HG02763 (cell line): ENCODE measurements around the gene LLGL2.
"Not testable (repeated sequence)": the region's sequence is repeated elsewhere in the genome, so short reads cannot be mapped to it uniquely, and the experiment has no call there.

ENCODE experiments used
- ATAC-seq: cut with Tn5 transposase; IDR thresholded peaks from one replicate; pipeline ENCODE4 v1.9.1; 2021; ENCODE audit warnings: mild to moderate bottlenecking, moderate library complexity; ENCODE audit not compliant: unreplicated experiment

Gene LLGL2

GRCh38 chr17:75568412-75569255 lies 43.1 kb downstream of the LLGL2 start:
- no peak for ATAC-seq

- ATAC-seq, result no peak
Observed at GRCh38 chr17:75570034-75570676, 44.7 kb downstream of the LLGL2 start.

- no peak for ATAC-seq
Observed at GRCh38 chr17:75570772-75571171, 45.3 kb downstream of the LLGL2 start.

- ATAC-seq, result no peak
Observed at GRCh38 chr17:75571197-75571884, 45.8 kb downstream of the LLGL2 start.

GRCh38 chr17:75571885-75572215 lies 46.4 kb downstream of the LLGL2 start:
- ATAC-seq, result no peak

- ATAC-seq, result no peak
Observed at GRCh38 chr17:75572713-75573539, 47.4 kb downstream of the LLGL2 start.

- no peak for ATAC-seq
Observed at GRCh38 chr17:75573540-75573957, 48.1 kb downstream of the LLGL2 start.

- no peak for ATAC-seq
Observed at GRCh38 chr17:75573994-75574393, 48.5 kb downstream of the LLGL2 start.

- no peak for ATAC-seq
Observed at GRCh38 chr17:75574404-75575036, 49.0 kb downstream of the LLGL2 start.

GRCh38 chr17:75575197-75575596 lies 49.7 kb downstream of the LLGL2 start:
- no peak for ATAC-seq

GRCh38 chr17:75575728-75576127 lies 50.2 kb downstream of the LLGL2 start:
- ATAC-seq, result no peak

- ATAC-seq, result no peak
Observed at GRCh38 chr17:75576661-75577060, 51.2 kb downstream of the LLGL2 start.

- not testable (repeated sequence) for ATAC-seq
Observed at GRCh38 chr17:75581121-75581725, 55.7 kb downstream of the LLGL2 start.

- ATAC-seq, result not testable (repeated sequence)
Observed at GRCh38 chr17:75583197-75583596, 57.7 kb downstream of the LLGL2 start.

GRCh38 chr17:75584849-75585175 lies 59.3 kb downstream of the LLGL2 start:
- ATAC-seq, result no peak

GRCh38 chr17:75587675-75588595 lies 62.4 kb downstream of the LLGL2 start, which contains the start of gene MYO15B:
Gene MYO15B, plus strand, starts transcription at chr17:75587800. Its CDS starts 258 bp downstream, at chr17:75588058.
- ATAC-seq, result no peak

- peak; percentile 14 for ATAC-seq
Observed at GRCh38 chr17:75588596-75589011, 63.1 kb downstream of the LLGL2 start.

- peak; percentile 78 for ATAC-seq
Observed at GRCh38 chr17:75589012-75589918, 63.8 kb downstream of the LLGL2 start.
